SJSA1 (cell line): ENCODE data around the gene CER1. TPM values are rescaled to one million over a fixed set of nuclear protein-coding genes. Genes with fewer than 3 reads are reported as not detected.
A peak's percentile ranks its signal among the peaks of the same experiment; 100 is the strongest.
"Not testable (repeated sequence)": the region's sequence is repeated elsewhere in the genome, so short reads cannot be mapped to it uniquely, and the experiment has no call there.

Experiments used
- DNase-seq, 2 experiments: peaks; one replicate each; pipeline ENCODE4 v3.0.0-alpha.2; 2015 to 2020; ENCODE audit warnings: low spot score in 2 of 2, low read depth in 1 of 2
- H3K27ac ChIP-seq: fragments of 250-450 bp; sonication (Bioruptor Pico); 2 replicates; pipeline ENCODE4 v1.5.1; 2020; ENCODE audit warnings: mild to moderate bottlenecking, moderate library complexity
- H3K27me3 ChIP-seq: fragments of 250-450 bp; sonication (Bioruptor Pico); replicated peaks from 2 replicates; pipeline ENCODE4 v1.5.1; 2020; ENCODE audit warnings: mild to moderate bottlenecking, moderate library complexity
- H3K36me3 ChIP-seq: fragments of 250-450 bp; sonication (Bioruptor Pico); 2 replicates; pipeline ENCODE4 v1.5.1; 2020; ENCODE audit warnings: mild to moderate bottlenecking
- H3K4me1 ChIP-seq: fragments of 250-450 bp; sonication (Bioruptor Pico); replicated peaks from 2 replicates; pipeline ENCODE4 v1.6.1; 2021; ENCODE audit warnings: mild to moderate bottlenecking
- H3K4me3 ChIP-seq: fragments of 250-450 bp; sonication (Bioruptor Pico); 2 replicates; pipeline ENCODE4 v1.5.1; 2020; ENCODE audit warnings: mild to moderate bottlenecking
- H3K9me3 ChIP-seq: fragments of 250-450 bp; sonication (Bioruptor Pico); replicated peaks from 2 replicates; pipeline ENCODE4 v1.5.1; 2020; ENCODE audit warnings: mild to moderate bottlenecking
- total RNA-seq: library from RNA; depleted of rRNA; stranded (reverse); fragments of >200 nt; shearing (Covaris generic); gene quantifications from 2 replicates; pipeline ENCODE4 v1.2.3, GENCODE V29; 2014

The CER1 gene
- total RNA-seq, 1 experiment from 2014 or later = not detected

GRCh38 chr9:14702200-14702720 lies 20.3 kb downstream of the CER1 start:
- H3K9me3 ChIP-seq = no peaks in the 10 kb centered on the region
- no peaks in the 10 kb centered on the region for H3K36me3 ChIP-seq
- DNase-seq = no peak
- H3K27ac ChIP-seq = no peak overlapping the region
- no peak overlapping the region for H3K4me3 ChIP-seq
- no peaks in the 10 kb centered on the region for H3K27me3 ChIP-seq
- no peaks in the 10 kb centered on the region for H3K4me1 ChIP-seq

- no peaks in the 10 kb centered on the region for H3K9me3 ChIP-seq
- H3K27ac ChIP-seq = no peak within 1 kb of the TSS
- H3K4me1 ChIP-seq = no peaks in the 10 kb centered on the region
- H3K36me3 ChIP-seq = no peaks in the 10 kb centered on the region
- peak; percentile 25 to 56 for DNase-seq
- H3K27me3 ChIP-seq = no peaks in the 10 kb centered on the region
- H3K4me3 ChIP-seq = peak within 1 kb of the TSS; percentile 50
Measured at GRCh38 chr9:14693251-14693861, 29.2 kb downstream of the CER1 start, which contains the start of gene ZDHHC21. Gene ZDHHC21 (minus strand): TSS chr9:14693432. CDS start chr9:14674340, 19,092 bp downstream.

GRCh38 chr9:14692470-14693250 lies 29.9 kb downstream of the CER1 start:
- DNase-seq = peak in 1 of 2 experiments; percentile 27
- Histone ChIP-seq H3K4me1 (no peaks in the 10 kb centered on the region), H3K36me3 (no peaks in the 10 kb centered on the region), H3K27me3 (no peaks in the 10 kb centered on the region), H3K27ac (no peak overlapping the region), H3K4me3 (peak overlapping the region; percentile 50), H3K9me3 (no peaks in the 10 kb centered on the region)

- H3K9me3 ChIP-seq = no peaks in the 10 kb centered on the region
- no peak for DNase-seq
- no peaks in the 10 kb centered on the region for H3K27me3 ChIP-seq
- H3K4me1 ChIP-seq = no peaks in the 10 kb centered on the region; the same call in 1 of the 2 replicates
- H3K4me3 ChIP-seq = no peak overlapping the region
- no peaks in the 10 kb centered on the region for H3K36me3 ChIP-seq
- H3K27ac ChIP-seq = no peak overlapping the region
Measured at GRCh38 chr9:14690948-14691730, 31.4 kb downstream of the CER1 start.

- DNase-seq = peak in 1 of 2 experiments; percentile 1
- H3K27me3 ChIP-seq = no peaks in the 10 kb centered on the region
- H3K27ac ChIP-seq = no peak overlapping the region
- no peaks in the 10 kb centered on the region; the same call in 1 of the 2 replicates for H3K4me1 ChIP-seq
- no peaks in the 10 kb centered on the region for H3K36me3 ChIP-seq
- no peak overlapping the region for H3K4me3 ChIP-seq
- no peaks in the 10 kb centered on the region for H3K9me3 ChIP-seq
Measured at GRCh38 chr9:14687042-14687719, 35.4 kb downstream of the CER1 start.

GRCh38 chr9:14686168-14686567 lies 36.4 kb downstream of the CER1 start:
- H3K27ac ChIP-seq = no peak overlapping the region
- H3K4me3 ChIP-seq = no peak overlapping the region
- no peak for DNase-seq

GRCh38 chr9:14682616-14683015 lies 39.9 kb downstream of the CER1 start:
- not testable (repeated sequence) for H3K4me3 ChIP-seq, DNase-seq, H3K9me3 ChIP-seq, H3K36me3 ChIP-seq, H3K27me3 ChIP-seq, H3K4me1 ChIP-seq, H3K27ac ChIP-seq

More at GRCh38 chr9:14686168-14686567, 36.4 kb downstream of the CER1 start:
- no peaks in the 10 kb centered on the region; the same call in 1 of the 2 replicates for H3K4me1 ChIP-seq
- H3K36me3 ChIP-seq = no peaks in the 10 kb centered on the region
- H3K27me3 ChIP-seq = no peaks in the 10 kb centered on the region
- H3K9me3 ChIP-seq = no peaks in the 10 kb centered on the region

- Histone ChIP-seq H3K27me3 (no peaks in the 10 kb centered on the region), H3K36me3 (no peaks in the 10 kb centered on the region), H3K4me3 (no peak overlapping the region), H3K27ac (no peak overlapping the region), H3K4me1 (no peaks in the 10 kb centered on the region), H3K9me3 (no peaks in the 10 kb centered on the region)
- DNase-seq = no peak
Measured at GRCh38 chr9:14678776-14679175, 43.8 kb downstream of the CER1 start.

- Histone ChIP-seq H3K4me1 (no peaks in the 10 kb centered on the region), H3K36me3 (no peaks in the 10 kb centered on the region), H3K27me3 (no peaks in the 10 kb centered on the region), H3K9me3 (no peaks in the 10 kb centered on the region), H3K4me3 (no peak overlapping the region), H3K27ac (no peak overlapping the region)
- DNase-seq = no peak
Measured at GRCh38 chr9:14677872-14678271, 44.7 kb downstream of the CER1 start.

GRCh38 chr9:14677396-14677795 lies 45.1 kb downstream of the CER1 start:
- Histone ChIP-seq H3K27me3 (no peaks in the 10 kb centered on the region), H3K4me3 (no peak overlapping the region), H3K36me3 (no peaks in the 10 kb centered on the region), H3K27ac (no peak overlapping the region), H3K4me1 (no peaks in the 10 kb centered on the region), H3K9me3 (no peaks in the 10 kb centered on the region)
- DNase-seq = no peak

GRCh38 chr9:14674630-14675029 lies 47.9 kb downstream of the CER1 start:
- Histone ChIP-seq H3K27ac (no peak overlapping the region), H3K4me1 (no peaks in the 10 kb centered on the region), H3K36me3 (no peaks in the 10 kb centered on the region), H3K27me3 (no peaks in the 10 kb centered on the region), H3K4me3 (no peak overlapping the region), H3K9me3 (no peaks in the 10 kb centered on the region)
- DNase-seq = no peak

- Histone ChIP-seq H3K4me1 (no peaks in the 10 kb centered on the region), H3K27me3 (no peaks in the 10 kb centered on the region), H3K9me3 (no peaks in the 10 kb centered on the region), H3K36me3 (no peaks in the 10 kb centered on the region), H3K4me3 (no peak overlapping the region), H3K27ac (no peak overlapping the region)
- DNase-seq = no peak
Measured at GRCh38 chr9:14671377-14671776, 51.2 kb downstream of the CER1 start.

GRCh38 chr9:14670718-14671117 lies 51.8 kb downstream of the CER1 start:
- H3K4me1 ChIP-seq = no peaks in the 10 kb centered on the region
- no peak overlapping the region for H3K27ac ChIP-seq
- no peaks in the 10 kb centered on the region for H3K9me3 ChIP-seq
- H3K4me3 ChIP-seq = no peak overlapping the region
- no peak for DNase-seq
- H3K27me3 ChIP-seq = no peaks in the 10 kb centered on the region
- no peaks in the 10 kb centered on the region for H3K36me3 ChIP-seq
